AG09309 (cell line): ENCODE data around the gene FAF2.
"Not testable (repeated sequence)": the region's sequence is repeated elsewhere in the genome, so short reads cannot be mapped to it uniquely, and the experiment has no call there.

Experiments
- DNase-seq: peaks from one replicate; pipeline ENCODE4 v3.0.0-alpha.2; 2010; ENCODE audit warnings: low read depth
- H3K4me3 ChIP-seq: 2 replicates; pipeline ENCODE4 v1.5.1; 2011; ENCODE audit warnings: mild to moderate bottlenecking, low read depth, low read length, moderate library complexity; ENCODE audit not compliant: control insufficient read depth
- TF ChIP-seq, protein P1 (sequence below): IDR thresholded peaks from 2 replicates; pipeline ENCODE4 v1.5.1; 2011; ENCODE audit warnings: mild to moderate bottlenecking, low read depth, low read length, inconsistent platforms; ENCODE audit not compliant: insufficient read depth, control insufficient read depth; ENCODE audit errors: missing control alignments

FAF2 gene

GRCh38 chr5:176407456-176408251 is 40.5 kb upstream of the FAF2 start:
- TF ChIP-seq, protein P1, sequence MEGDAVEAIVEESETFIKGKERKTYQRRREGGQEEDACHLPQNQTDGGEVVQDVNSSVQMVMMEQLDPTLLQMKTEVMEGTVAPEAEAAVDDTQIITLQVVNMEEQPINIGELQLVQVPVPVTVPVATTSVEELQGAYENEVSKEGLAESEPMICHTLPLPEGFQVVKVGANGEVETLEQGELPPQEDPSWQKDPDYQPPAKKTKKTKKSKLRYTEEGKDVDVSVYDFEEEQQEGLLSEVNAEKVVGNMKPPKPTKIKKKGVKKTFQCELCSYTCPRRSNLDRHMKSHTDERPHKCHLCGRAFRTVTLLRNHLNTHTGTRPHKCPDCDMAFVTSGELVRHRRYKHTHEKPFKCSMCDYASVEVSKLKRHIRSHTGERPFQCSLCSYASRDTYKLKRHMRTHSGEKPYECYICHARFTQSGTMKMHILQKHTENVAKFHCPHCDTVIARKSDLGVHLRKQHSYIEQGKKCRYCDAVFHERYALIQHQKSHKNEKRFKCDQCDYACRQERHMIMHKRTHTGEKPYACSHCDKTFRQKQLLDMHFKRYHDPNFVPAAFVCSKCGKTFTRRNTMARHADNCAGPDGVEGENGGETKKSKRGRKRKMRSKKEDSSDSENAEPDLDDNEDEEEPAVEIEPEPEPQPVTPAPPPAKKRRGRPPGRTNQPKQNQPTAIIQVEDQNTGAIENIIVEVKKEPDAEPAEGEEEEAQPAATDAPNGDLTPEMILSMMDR, result no peak
- DNase-seq, result no peak
- no peak overlapping the region for H3K4me3 ChIP-seq

GRCh38 chr5:176408252-176408573 is 40.0 kb upstream of the FAF2 start:
- not testable (repeated sequence) for DNase-seq, H3K4me3 ChIP-seq

DNA sequence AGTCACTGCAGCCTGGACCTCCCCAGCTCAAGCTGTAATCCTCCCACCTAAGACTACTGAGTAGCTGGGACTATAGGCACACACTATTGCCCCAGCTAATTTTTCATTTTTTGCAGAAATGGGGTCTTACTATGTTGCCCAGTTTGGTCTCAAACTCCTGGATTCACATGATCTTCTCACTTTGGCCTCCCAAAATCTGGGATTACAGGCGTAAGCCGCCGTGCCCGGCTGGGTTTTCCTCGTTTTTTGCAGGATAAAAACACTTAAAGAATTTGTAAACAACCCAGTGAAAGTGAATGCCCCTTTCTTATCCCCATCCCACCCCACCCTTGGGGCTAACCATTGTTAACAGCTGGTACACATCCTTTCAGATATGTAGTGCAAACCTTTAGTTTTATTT is 39.6 kb upstream of the FAF2 start:
- H3K4me3 ChIP-seq, result no peak overlapping the region
- DNase-seq, result no peak
- TF ChIP-seq, protein P1, result no peak

- TF ChIP-seq, protein P1, result no peak
- no peak overlapping the region for H3K4me3 ChIP-seq
- no peak for DNase-seq
Measured at GRCh38 chr5:176409765-176410164, 38.4 kb upstream of the FAF2 start.

DNA sequence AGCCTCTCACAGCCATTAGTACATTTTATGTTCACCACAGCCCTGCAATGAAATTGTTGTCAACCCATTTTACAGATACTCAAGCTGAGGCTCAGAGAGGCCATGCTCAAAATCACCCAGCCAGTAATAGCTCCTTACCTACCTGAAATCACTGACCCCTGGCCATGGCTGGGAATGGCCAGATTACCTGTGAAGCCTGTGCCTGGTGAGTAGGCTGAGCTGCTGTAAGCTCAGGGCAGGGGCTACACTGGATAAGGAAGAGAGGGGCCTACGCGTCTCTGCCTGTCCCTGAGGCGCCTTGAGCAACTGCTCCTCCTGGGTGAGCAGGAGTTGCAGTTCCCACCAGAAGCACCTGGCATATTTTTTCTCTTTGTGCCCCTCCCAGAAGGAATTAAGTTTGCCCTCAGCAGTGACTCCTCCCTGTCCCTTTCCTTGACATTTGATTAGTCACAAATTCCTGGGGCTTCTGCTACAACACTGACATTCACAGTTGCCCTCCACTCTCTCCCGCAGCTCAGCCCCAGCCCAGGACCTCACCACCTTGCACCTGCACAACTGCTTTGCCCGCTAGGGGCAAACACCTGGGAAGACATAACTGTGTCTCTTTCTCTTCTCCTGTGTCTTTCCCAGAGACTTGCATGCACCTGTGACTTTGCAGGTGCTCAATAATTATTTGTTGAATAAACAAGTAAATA is 37.6 kb upstream of the FAF2 start:
- no peak for DNase-seq
- TF ChIP-seq, protein P1, result no peak
- no peak overlapping the region for H3K4me3 ChIP-seq

DNA sequence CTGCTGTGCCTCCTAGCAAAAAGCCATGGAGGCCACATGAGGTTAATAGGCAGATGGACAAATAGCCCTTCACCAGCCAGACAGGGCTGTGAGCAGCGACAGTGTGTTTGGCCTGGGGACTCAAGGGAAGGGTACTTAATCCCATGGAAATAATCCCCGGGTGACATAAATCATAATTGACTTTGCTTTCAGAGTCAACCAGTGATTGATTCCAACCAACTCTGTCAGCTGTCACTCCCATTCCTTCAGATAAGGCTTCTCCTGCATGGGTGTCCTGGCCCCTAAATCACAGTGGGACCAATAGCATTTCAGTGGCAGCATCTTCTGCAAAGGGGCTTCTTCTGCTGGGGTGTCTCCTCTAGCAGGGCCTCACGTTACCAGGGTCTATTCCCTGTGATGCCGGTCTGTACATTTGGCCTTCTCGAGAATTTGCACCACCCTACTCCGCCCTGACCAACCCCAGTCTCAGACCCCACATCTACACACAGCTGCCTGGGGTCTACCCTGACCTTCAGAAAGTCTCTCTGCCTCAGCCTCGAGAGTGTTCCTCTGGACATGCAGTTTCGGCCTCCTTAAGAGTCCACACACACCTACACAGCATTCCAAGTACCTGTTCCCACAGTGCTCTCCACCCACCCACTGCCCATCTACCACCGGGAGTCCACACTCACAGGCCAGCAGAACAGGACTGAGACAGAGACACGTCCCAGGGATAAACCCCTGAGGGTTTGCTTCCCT is 35.5 kb upstream of the FAF2 start:
- H3K4me3 ChIP-seq, result no peak overlapping the region
- TF ChIP-seq, protein P1, result no peak
- DNase-seq, result no peak

DNA sequence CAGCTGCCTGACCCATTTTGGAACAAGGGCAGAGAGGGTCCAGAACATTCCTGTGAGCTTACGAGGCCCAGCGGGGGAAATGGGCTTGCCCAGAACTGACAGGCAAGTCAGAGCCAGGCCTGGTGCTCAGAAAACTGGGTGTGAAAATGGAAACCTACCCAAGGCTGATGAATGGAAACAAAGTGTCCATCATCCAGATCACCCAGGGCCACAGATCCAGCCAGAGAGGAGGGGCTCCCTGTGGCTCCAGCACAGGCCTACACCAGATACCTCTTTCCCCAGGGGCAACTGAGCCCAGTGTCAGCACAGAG is 35.0 kb upstream of the FAF2 start:
- DNase-seq, result no peak
- H3K4me3 ChIP-seq, result no peak overlapping the region
- TF ChIP-seq, protein P1, result no peak
